ENCODE results near the gene CHDH.

The CHDH gene

GRCh38 chr3:53788038-53788437 is 58.2 kb downstream of the CHDH start:
- no peak for DNase-seq

- DNase-seq, result no peak
These were observed 59.2 kb downstream of the CHDH start for GRCh38 chr3:53787016-53787415.

GRCh38 chr3:53780806-53781205 is 65.4 kb downstream of the CHDH start:
- no peak for DNase-seq

- no peak for DNase-seq
These were observed 66.0 kb downstream of the CHDH start for GRCh38 chr3:53780171-53780570.

GRCh38 chr3:53778153-53778552 is 68.1 kb downstream of the CHDH start:
- no peak for DNase-seq

GRCh38 chr3:53777468-53777867 is 68.8 kb downstream of the CHDH start:
- no peak for DNase-seq

- DNase-seq, result no peak
These were observed 69.6 kb downstream of the CHDH start for GRCh38 chr3:53776494-53777101.

GRCh38 chr3:53775834-53776251 is 70.4 kb downstream of the CHDH start:
- no peak for DNase-seq

GRCh38 chr3:53775018-53775417 is 71.2 kb downstream of the CHDH start:
- DNase-seq, result no peak

GRCh38 chr3:53774414-53774813 is 71.8 kb downstream of the CHDH start:
- DNase-seq, result no peak

- DNase-seq, result no peak
These were observed 72.4 kb downstream of the CHDH start for GRCh38 chr3:53773611-53774368.

GRCh38 chr3:53773021-53773436 is 73.2 kb downstream of the CHDH start:
- DNase-seq, result no peak

GRCh38 chr3:53772562-53772961 is 73.7 kb downstream of the CHDH start:
- no peak for DNase-seq

GRCh38 chr3:53768478-53769459 is 77.5 kb downstream of the CHDH start:
- no peak for DNase-seq

- DNase-seq, result no peak
These were observed 79.5 kb downstream of the CHDH start for GRCh38 chr3:53766706-53767105.

GRCh38 chr3:53765753-53766152 is 80.5 kb downstream of the CHDH start:
- DNase-seq, result no peak

- no peak for DNase-seq
These were observed 82.0 kb downstream of the CHDH start for GRCh38 chr3:53764026-53764775.

- no peak for DNase-seq
These were observed 82.9 kb downstream of the CHDH start for GRCh38 chr3:53763353-53763752.

Measured in activated T-cell treated with anti-CD3 and anti-CD28 coated beads for 4 hours (primary cell).